HL-60 (cell line): ENCODE results near the gene UPK3B.
A peak's percentile ranks its signal among the peaks of the same experiment; 100 is the strongest.
"Not testable (repeated sequence)": the region's sequence is repeated elsewhere in the genome, so short reads cannot be mapped to it uniquely, and the experiment has no call there.

Experiments
- DNase-seq, 2 experiments: peaks; one replicate each; pipeline ENCODE4 v3.0.0-alpha.2; 2010 to 2020; ENCODE audit warnings: low read depth in 1 of 2, low spot score in 1 of 2
- H3K27ac ChIP-seq: fragments of 250-450 bp; sonication (Bioruptor Pico); replicated peaks from 2 replicates; pipeline ENCODE4 v1.5.1; 2020; ENCODE audit warnings: mild to moderate bottlenecking, moderate library complexity
- H3K27me3 ChIP-seq: fragments of 250-450 bp; sonication (Bioruptor Pico); 2 replicates; pipeline ENCODE4 v1.5.1; 2021; ENCODE audit warnings: mild to moderate bottlenecking, moderate library complexity; ENCODE audit not compliant: insufficient read depth, poor library complexity, severe bottlenecking
- H3K4me3 ChIP-seq: replicated peaks from 2 replicates; pipeline ENCODE4 v1.5.1; 2011; ENCODE audit warnings: mild to moderate bottlenecking, control low read depth, low read length; ENCODE audit not compliant: insufficient read depth
- CTCF ChIP-seq: IDR thresholded peaks from one replicate; pipeline ENCODE4 v1.5.1; 2011; ENCODE audit warnings: low read length, control low read depth, inconsistent platforms; ENCODE audit not compliant: insufficient read depth
- GABPA ChIP-seq: IDR thresholded peaks from 2 replicates; pipeline ENCODE4 v1.6.1; 2012; ENCODE audit warnings: low read depth
- POLR2AphosphoS5 ChIP-seq: IDR thresholded peaks from 2 replicates; pipeline ENCODE4 v1.6.1; 2012; ENCODE audit warnings: low read depth
- REST ChIP-seq: IDR thresholded peaks from 2 replicates; pipeline ENCODE4 v1.6.1; 2012; ENCODE audit warnings: low read depth; ENCODE audit not compliant: insufficient replicate concordance
- SPI1 ChIP-seq: IDR thresholded peaks from 2 replicates; pipeline ENCODE4 v1.6.1; 2012; ENCODE audit warnings: low read depth, mild to moderate bottlenecking, borderline replicate concordance

The UPK3B gene

GRCh38 chr7:76514926-76515771 is 4.8 kb downstream of the UPK3B start:
- H3K27me3 ChIP-seq = no peaks in the 10 kb centered on the region
- no peak overlapping the region for H3K27ac ChIP-seq
- no peak for TF ChIP-seq POLR2AphosphoS5
- no peak for TF ChIP-seq GABPA
- TF ChIP-seq REST = no peak
- TF ChIP-seq SPI1 = no peak
- TF ChIP-seq CTCF = no peak
- no peak for DNase-seq
- H3K4me3 ChIP-seq = no peak overlapping the region

- no peak overlapping the region for H3K27ac ChIP-seq
Measured at GRCh38 chr7:76515999-76516443, 5.7 kb downstream of the UPK3B start.

GRCh38 chr7:76516932-76517331 is 6.6 kb downstream of the UPK3B start:
- H3K27ac ChIP-seq, DNase-seq, H3K4me3 ChIP-seq, H3K27me3 ChIP-seq: not testable (repeated sequence)

More at GRCh38 chr7:76515999-76516443, 5.7 kb downstream of the UPK3B start:
- peak; percentile 97 for TF ChIP-seq CTCF
- TF ChIP-seq GABPA = no peak
- no peak for TF ChIP-seq POLR2AphosphoS5
- TF ChIP-seq SPI1 = no peak
- peak in 1 of 2 experiments; percentile 62 for DNase-seq
- Histone ChIP-seq H3K27me3 (no peaks in the 10 kb centered on the region), H3K4me3 (no peak overlapping the region)

GRCh38 chr7:76526183-76526582 is 15.8 kb downstream of the UPK3B start:
- DNase-seq, H3K4me3 ChIP-seq, H3K27me3 ChIP-seq, H3K27ac ChIP-seq: not testable (repeated sequence)

GRCh38 chr7:76531643-76532042 is 21.3 kb downstream of the UPK3B start:
- H3K27me3 ChIP-seq, H3K4me3 ChIP-seq, DNase-seq, H3K27ac ChIP-seq: not testable (repeated sequence)

GRCh38 chr7:76543197-76543596 is 32.8 kb downstream of the UPK3B start, which contains the start of gene SPDYE16:
Gene SPDYE16 (minus strand): TSS chr7:76543297. CDS start chr7:76541459, 1,838 bp downstream.
- H3K27me3 ChIP-seq, DNase-seq, H3K4me3 ChIP-seq, H3K27ac ChIP-seq: not testable (repeated sequence)
